Motor neuron (in vitro differentiated cells): ENCODE data around the gene PDGFA. TPM values are rescaled to one million over a fixed set of nuclear protein-coding genes. Genes with fewer than 3 reads are reported as not detected.

Experiments
- ATAC-seq, 8 experiments: fragments of 200-7000 bp; cut with Tn5 transposase; replicated peaks in 6 of 8; 2 replicates each; pipeline ENCODE4 v1.8.0; 2021; ENCODE audit warnings: mild to moderate bottlenecking in 8 of 8, moderate library complexity in 8 of 8
- H3K27ac ChIP-seq, 2 donors: fragments of 250-450 bp; sonication (Bioruptor Pico); 2 replicates each; pipeline ENCODE4 v1.9.0; 2021; ENCODE audit warnings: antibody characterized with exemption in 2 of 2, mild to moderate bottlenecking in 2 of 2, moderate library complexity in 1 of 2
- H3K4me1 ChIP-seq, 2 donors: fragments of 250-450 bp; sonication (Bioruptor Pico); replicated peaks in 1 of 2; 2 replicates each; pipeline ENCODE4 v1.6.1; 2021; ENCODE audit warnings: antibody characterized with exemption in 2 of 2, mild to moderate bottlenecking in 2 of 2, moderate library complexity in 1 of 2
- H3K4me3 ChIP-seq, 5 donors: fragments of 250-450 bp; sonication (Bioruptor Pico); 2 replicates each; pipeline ENCODE4 v1.9.0; 2021; ENCODE audit warnings: antibody characterized with exemption in 5 of 5, mild to moderate bottlenecking in 5 of 5, moderate library complexity in 4 of 5
- WGBS, 10 experiments: fragments of 450-650 bp; shearing (Covaris generic); methylation state at CpG; one replicate each; pipeline ENCODE4 v1.0.0; 2022; 5-methylcytosine and 5-hydroxymethylcytosine counted together
- in situ Hi-C, 9 experiments: fragments of 400-800 bp; cut with MboI; loops; one replicate each; pipeline ENCODE4 v1.15.0; 2021; ENCODE audit warnings: low sequenced_read_pairs in 9 of 9, low pct_unique_long_range_greater_than_20kb in 2 of 9; ENCODE audit not compliant: unreplicated experiment in 9 of 9
- total RNA-seq, 8 experiments: library from RNA; unstranded; fragments of 300-600 nt; gene quantifications; 2 replicates each; pipeline versions ENCODE4 v1.2.3 to v1.2.4, GENCODE V29; 2022

Gene PDGFA
- total RNA-seq, result 10 to 100 TPM in 2 of 8 experiments, 1 to 10 TPM in 4, under 1 TPM in 2; 0.87 to 25.1 (median 1.9) TPM

DNA sequence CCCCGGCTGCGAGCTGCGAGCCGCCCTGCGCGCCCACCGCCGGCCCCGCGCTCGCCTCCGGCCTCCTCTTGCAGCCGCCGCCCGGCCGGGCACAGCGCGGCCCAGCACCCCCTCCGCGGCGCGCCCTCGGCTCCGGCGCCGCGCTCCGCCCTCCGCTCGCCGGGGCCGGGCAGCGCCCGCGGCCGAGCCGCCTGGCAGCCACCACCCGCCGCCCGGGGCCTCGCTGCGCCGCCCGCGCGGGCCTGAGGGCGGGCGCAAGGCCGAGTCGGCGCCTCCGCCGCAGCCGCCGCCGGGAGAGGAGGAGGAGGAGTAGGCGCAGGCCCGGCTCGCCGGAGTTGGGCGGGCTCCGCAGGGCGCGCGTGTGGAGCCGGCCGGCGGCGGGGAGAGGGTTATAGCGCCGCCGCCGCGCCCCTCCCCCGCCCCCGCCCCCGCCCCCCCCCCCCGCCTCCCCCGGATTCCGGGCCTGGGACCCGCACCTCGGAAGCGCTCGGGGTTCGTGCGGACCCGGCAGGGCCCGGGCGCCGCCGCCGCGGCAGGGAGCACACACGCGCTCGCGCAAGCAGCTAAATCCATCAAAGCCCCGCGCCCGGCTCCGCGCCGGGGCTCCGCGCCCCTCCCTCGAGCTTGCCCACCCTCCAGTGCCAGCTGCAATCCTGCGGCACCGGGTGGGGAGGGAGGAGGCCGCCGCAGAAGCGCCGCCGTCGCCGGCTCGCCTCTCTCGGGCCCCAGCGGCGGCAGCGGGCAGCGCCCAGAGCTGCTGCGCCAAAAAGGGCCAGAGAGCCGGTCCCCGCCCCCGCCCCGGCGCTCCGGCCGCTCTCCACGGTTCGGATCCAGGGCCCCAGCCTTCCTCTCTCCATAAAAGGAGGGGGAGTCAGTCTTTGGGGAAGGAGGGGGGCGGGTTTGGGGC, at the start of gene PDGFA:
Gene PDGFA (minus strand): TSS at position 363 of the 907 bp plus-strand sequence. CDS start 845 bp downstream, outside the sequence.
- H3K4me3 ChIP-seq, result peak within 1 kb of the TSS; percentile 43 to 70 (median 61)
- peak; percentile 11 to 58 (median 26) for ATAC-seq
- 0% methylated on average over 1 of the region's 132 CpGs; no CpG with 5 or more reads in 9 of the 10 experiments for WGBS, 10 experiments
- H3K27ac ChIP-seq, result peak within 1 kb of the TSS in 1 of 2 donors; percentile 19
- peaks cover 33 to 36% of the 10 kb centered on the region in 2 donors for H3K4me1 ChIP-seq
- in situ Hi-C loops, result no loop called here

DNA sequence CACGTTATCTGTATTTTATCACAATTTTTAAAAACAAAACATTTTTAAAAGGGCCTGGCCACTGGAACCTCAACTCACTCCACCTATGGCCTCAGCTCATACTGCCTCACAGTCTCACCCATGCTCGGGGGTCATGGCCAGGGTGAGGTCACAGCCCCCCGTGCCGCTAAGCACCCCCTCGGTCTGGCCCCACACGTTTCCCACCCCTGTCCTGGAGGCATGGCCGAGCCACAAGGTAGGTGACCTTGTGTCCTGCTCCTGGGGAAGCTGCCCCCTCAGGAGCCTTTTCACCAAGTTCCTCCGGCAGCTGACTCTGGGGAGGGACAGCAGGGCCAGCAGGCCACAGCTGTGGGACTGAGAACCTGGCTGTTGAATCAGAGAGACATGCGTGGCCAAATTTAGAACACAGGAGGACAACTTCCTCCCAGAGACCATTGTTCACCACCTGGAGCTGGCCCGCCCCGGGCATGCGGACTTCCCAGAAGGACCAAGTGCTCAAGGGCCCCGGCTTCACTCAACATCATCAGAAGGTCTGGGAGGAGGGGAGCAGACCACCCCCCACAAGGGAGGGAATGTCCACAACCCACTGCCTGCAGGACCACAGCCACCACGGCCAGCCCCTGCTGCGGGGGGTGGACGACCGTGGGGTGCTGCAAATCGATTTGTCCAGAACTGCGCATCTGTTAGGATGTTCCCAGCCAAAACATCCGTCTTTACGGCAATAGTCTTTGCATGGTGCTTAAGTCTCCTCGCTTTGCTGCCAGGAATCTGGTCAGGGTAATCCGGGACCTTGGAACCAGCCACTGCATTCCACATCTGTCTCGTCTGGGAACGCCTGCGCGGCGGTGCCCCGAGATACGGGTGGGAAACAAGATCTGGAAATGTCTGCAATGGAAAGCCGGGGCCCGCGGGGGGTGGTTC, 48.6 kb upstream of the PDGFA start:
- in situ Hi-C loops, result no loop called here
- Histone ChIP-seq H3K27ac (no peak overlapping the region), H3K4me1 (peaks cover 1 to 9% of the 10 kb centered on the region in 2 donors), H3K4me3 (no peak overlapping the region)
- 10 to 100% (median 87%) methylated on average over 1 to 9 of the region's 33 CpGs; no CpG with 5 or more reads in 4 of the 10 experiments for WGBS, 10 experiments
- peak in 3 of 8 experiments; percentile 51 to 77 (median 62) for ATAC-seq

DNA sequence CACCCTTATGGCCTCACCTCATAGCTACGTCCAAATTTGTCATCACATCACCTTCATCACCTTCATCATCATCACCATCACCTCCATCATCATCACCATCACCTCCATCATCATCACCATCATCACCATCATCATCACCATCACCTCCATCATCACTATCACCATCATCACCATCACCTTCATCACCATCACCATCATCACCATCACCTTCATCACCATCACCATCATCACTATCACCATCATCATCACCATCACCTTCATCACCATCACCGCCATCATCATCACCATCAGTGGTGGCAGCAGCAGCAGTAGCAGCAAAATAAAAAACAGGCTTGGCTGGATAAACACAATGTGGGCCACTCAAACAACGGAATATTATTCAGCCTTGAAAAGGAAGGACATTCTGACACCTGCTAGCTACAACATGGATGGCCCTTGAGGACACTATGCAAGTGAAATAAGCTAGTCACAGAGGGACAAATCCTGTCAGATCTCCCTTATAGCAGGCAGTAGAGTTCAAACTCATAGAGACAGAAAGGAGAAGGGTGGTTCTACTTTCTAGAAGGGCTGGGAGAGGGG, 47.7 kb upstream of the PDGFA start:
- Histone ChIP-seq H3K4me3 (no peak overlapping the region), H3K27ac (no peak overlapping the region), H3K4me1 (no peaks in the 10 kb centered on the region)
- 40 to 100% (median 89%) methylated on average over 1 of the region's 3 CpGs; no CpG with 5 or more reads in 2 of the 10 experiments for WGBS, 10 experiments
- in situ Hi-C loops, result no loop called here
- ATAC-seq, result no peak

DNA sequence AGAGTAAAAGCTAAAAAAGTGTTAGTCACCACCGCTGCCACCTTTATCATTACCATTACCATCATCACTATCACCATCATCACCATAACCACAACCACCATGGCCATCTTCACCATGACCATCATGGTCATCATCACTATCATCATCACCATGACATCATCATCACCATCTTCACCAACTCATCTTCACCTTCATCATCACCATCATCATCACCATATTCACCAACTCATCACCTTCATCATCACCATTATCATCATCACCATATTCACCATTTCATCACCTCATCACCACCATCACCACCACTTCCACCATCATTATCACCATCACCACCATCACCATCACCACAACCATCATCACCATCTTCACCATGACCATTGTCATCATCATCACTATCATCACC, 46.5 kb upstream of the PDGFA start:
- Histone ChIP-seq H3K27ac (no peak overlapping the region), H3K4me1 (no peaks in the 10 kb centered on the region), H3K4me3 (no peak overlapping the region)
- ATAC-seq, result no peak
- WGBS, 10 experiments, result 71 to 100% (median 100%) methylated on average over 1 of the region's 1 CpG; no CpG with 5 or more reads in 4 of the 10 experiments
- in situ Hi-C loops, result no loop called here

DNA sequence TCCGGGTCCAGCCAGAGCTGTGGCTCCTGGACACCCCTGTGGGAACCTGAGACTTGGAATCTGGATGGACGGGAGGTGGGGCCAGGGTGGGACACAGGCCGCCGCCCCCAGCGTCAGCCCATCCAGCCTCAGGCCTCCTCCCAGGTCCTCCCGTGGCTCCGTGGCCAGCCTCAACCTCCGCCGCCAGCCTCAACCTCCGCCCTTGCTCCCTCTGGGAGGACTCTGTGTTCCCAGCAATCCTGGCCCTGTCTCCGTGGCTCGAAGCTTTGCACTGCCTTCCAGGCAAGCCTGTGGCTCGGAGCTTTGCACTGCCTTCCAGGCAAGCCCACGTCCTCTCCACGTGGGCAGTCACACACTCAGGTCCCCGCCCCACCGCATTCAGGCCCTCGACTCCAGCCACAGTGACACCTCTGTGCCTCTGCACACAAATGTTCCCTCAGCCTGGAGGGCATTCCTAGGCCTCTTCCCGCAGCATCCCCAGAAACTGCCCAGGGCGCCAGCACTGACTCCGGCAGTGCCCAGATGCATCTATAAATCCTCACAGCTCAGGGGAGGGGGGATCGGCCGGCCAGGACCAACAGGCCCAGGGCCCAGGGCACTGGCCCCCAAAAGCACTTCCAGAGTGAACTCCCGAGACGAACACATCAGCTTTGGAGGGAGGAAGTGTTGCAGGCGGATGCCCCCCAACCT, 44.7 kb upstream of the PDGFA start:
- no peak overlapping the region for H3K27ac ChIP-seq
- no peak overlapping the region for H3K4me3 ChIP-seq
- 43 to 100% (median 90%) methylated on average over 1 to 9 of the region's 26 CpGs; no CpG with 5 or more reads in 7 of the 10 experiments for WGBS, 10 experiments
- ATAC-seq, result peak in 2 of 8 experiments; percentile 23 to 25
- H3K4me1 ChIP-seq, result no peaks in the 10 kb centered on the region
- in situ Hi-C loops, result no loop called here

DNA sequence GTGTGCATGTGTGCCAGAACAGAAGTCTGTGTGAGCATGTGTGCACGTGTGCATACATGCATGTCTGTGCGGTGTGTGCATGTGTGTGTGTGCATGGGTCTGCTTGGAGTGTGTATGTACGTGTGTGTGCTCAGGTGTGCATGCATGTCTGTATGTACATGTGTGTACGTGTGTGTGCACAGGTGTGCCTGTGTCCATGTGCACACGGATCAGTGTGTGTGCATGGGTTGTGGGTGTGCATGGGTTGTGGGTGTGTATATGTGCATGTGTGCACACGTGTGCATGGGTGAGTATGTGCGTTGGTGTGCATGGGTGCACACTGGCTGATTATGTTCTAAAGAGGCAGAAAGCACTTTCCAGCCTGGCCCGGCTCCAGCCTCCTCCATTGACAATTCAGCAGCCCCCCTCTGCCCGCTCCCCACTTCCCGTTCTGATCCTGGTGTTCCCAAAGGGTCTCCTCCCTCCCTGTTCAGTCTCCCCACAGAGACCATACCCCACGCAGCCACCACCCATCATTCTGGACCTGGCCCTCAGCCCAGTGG, 44.1 kb upstream of the PDGFA start:
- ATAC-seq, result no peak
- WGBS, 10 experiments, result 81 to 100% (median 93%) methylated on average over 1 to 8 of the region's 11 CpGs; no CpG with 5 or more reads in 6 of the 10 experiments
- H3K27ac ChIP-seq, result no peak overlapping the region
- no peak overlapping the region for H3K4me3 ChIP-seq
- in situ Hi-C loops, result no loop called here
- H3K4me1 ChIP-seq, result no peaks in the 10 kb centered on the region

DNA sequence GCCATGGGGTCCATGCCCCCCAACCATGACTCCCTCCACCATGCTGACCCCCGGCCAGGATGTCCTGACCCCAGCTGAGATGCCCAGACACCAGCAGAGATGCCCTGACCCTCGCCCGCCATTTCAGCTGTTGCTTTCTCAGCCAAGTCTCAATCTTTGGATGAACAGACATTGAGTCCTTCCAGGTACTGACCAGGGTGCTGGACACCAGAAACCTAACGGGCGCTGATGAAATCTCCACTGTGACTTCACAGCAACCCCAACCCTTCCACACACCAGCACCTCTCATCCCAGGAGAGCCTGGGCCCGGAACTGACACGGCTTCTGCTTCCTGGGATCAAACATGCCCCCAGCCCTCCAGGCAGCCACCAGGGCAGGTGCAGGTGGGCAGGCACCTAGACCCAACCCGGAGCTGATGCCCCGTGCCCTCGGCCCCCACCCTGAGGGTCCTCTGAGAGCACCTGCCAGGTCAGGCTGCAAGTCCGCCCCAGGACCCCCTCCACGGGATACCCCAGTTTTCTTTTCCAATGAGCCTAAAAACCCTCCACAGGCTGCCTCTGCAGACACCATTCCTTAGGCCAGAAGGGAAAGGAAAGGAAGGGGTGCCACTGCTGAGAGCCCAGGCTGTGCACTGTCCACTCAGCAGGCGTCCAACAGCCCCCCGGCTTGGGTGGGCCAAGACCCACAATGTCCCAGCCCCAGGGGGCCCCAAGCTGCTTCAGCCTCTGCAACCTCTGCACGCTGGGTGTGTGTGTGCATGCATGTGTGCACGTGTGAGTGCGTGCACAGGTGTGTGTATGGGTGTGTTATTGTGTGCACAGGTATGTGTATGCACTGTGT, 43.4 kb upstream of the PDGFA start:
- Histone ChIP-seq H3K4me1 (no peaks in the 10 kb centered on the region), H3K27ac (no peak overlapping the region), H3K4me3 (no peak overlapping the region)
- 100% methylated on average over 1 of the region's 17 CpGs; no CpG with 5 or more reads in 9 of the 10 experiments for WGBS, 10 experiments
- in situ Hi-C loops, result no loop called here
- ATAC-seq, result no peak

DNA sequence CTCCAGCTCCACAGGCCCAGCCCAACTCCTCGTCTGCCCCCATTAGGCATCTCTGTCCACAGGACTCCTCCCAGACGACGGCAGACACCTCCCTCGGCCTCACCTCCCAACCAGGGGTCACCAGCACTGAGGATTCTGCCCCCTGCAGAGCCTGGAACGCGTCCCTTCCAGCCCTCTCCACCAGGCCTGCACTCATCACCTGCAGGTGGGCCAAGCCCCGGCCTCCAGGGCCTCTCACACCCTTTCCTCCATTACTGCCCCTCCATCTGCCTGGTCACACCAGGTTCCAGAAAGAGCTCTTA, 42.7 kb upstream of the PDGFA start:
- WGBS, 10 experiments, result 71 to 83% methylated on average over 1 to 4 of the region's 7 CpGs; no CpG with 5 or more reads in 8 of the 10 experiments
- in situ Hi-C loops, result no loop called here
- Histone ChIP-seq H3K4me1 (no peaks in the 10 kb centered on the region), H3K4me3 (no peak overlapping the region), H3K27ac (no peak overlapping the region)
- ATAC-seq, result no peak

DNA sequence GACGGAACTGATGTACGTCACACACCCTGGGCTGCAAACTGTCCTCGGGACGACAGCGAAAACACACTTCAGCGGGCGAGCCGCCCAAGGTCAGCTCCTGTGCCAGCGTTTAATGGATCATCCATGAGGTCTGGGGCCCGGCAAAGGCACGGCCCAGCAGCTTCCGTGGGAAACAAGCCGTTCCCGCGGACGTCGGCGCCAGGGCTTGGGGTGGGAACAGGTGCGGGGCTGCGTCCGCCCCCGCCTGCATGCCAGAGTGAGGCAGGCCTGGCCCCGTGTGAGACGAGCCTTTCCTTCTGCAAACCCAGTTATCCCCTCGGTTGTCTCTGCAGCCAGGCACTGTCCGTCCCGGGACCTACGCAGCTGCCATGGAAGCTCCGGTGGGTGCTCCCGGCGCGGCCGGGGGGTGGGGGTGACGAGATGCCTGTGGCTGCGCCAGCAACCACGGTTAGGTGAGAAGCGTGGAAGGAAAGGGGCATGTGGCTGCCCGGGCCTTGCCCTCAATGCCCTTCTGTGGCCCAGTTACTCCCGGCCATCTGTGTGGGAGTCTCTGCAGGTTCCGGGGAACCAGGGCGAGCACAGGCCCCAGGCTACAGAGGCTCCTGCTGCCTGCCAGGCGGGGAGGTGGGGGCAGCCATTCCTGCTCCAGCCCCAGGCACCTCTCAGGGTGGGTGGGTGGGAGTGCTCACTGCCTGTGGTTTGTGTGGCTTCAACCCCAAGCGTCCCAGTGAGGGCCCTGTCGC, 42.2 kb upstream of the PDGFA start:
- Histone ChIP-seq H3K4me3 (no peak overlapping the region), H3K4me1 (no peaks in the 10 kb centered on the region), H3K27ac (no peak overlapping the region)
- WGBS, 10 experiments, result 60 to 87% (median 75%) methylated on average over 3 to 11 of the region's 44 CpGs; no CpG with 5 or more reads in 5 of the 10 experiments
- in situ Hi-C loops, result no loop called here
- peak in 3 of 8 experiments; percentile 6 to 41 (median 10) for ATAC-seq

DNA sequence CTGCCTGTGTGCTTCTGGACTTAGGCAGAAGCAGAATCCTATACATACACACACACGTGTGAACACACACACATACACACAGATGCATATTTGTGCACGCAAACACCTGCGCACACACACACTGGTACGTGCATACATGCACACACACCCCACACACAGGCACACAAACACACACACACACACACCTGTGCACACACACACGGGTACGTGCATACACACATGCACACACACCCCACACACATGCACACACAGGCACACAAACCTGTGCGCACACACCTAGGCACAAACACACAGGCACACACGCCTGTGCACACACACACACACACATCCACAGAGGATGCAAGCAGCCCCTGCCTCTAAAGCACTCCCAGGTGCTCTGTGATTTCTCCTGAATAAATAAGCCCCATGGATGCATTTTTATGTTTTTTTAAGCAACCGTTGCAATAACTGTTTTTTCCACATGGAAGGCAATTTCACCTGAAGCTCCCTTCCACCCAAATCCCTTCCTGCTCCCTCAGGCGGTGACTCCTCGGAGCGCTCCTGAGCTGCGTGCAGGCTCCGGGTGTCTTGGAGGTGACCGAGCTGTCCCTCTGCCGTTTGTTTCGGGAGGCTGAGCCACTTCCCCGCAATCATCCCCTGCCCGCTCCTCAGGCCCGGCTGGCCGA, 41.5 kb upstream of the PDGFA start:
- ATAC-seq, result no peak
- Histone ChIP-seq H3K27ac (no peak overlapping the region), H3K4me1 (peaks cover 0 to 5% of the 10 kb centered on the region in 2 donors), H3K4me3 (no peak overlapping the region)
- in situ Hi-C loops, result no loop called here
- 48 to 100% (median 85%) methylated on average over 1 to 8 of the region's 21 CpGs; no CpG with 5 or more reads in 2 of the 10 experiments for WGBS, 10 experiments

DNA sequence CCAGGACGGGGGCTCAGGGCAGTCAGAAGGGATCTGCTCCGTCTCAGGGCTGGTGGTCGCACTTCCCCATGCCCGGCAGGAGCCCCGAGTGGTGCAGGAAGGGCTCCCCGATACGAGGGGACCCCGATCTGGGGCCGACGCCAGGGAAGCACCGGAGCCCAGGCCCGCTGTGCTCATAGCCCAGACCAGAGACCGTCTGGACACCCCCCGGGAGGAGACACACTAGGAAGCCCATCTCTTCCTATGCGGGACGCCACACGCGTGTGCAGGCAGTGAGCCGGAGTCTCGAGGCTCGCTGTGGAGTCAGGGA, 39.7 kb upstream of the PDGFA start:
- Histone ChIP-seq H3K27ac (no peak overlapping the region), H3K4me1 (peaks cover 0 to 7% of the 10 kb centered on the region in 2 donors), H3K4me3 (no peak overlapping the region)
- in situ Hi-C loops, result no loop called here
- WGBS, 10 experiments, result 75 to 100% (median 79%) methylated on average over 3 to 6 of the region's 21 CpGs; no CpG with 5 or more reads in 7 of the 10 experiments
- no peak for ATAC-seq
